Stimulated activated memory B cell treated with anti-CD40 and anti-IgM and Interleukin-4, amounts not matched to agents 10 μg/mL and 1 μg/mL and 100 μg/mL, for 72 hours (primary cell): ENCODE results near the gene RGS18.
"Not testable (repeated sequence)": the region's sequence is repeated elsewhere in the genome, so short reads cannot be mapped to it uniquely, and the experiment has no call there.

Experiments
- ATAC-seq: fragments of 150-1000 bp; cut with Tn5 transposase; 2 replicates; pipeline ENCODE4 v1.10.0; 2021
- H3K27ac Mint-ChIP-seq: one replicate; pipeline ENCODE4 v1.8.0; 2022; ENCODE audit warnings: mild to moderate bottlenecking, mixed read lengths
- H3K27me3 Mint-ChIP-seq: one replicate; pipeline ENCODE4 v1.8.0; 2022; ENCODE audit warnings: mixed read lengths
- H3K36me3 Mint-ChIP-seq: one replicate; pipeline ENCODE4 v1.8.0; 2022; ENCODE audit warnings: mixed read lengths
- H3K4me1 Mint-ChIP-seq: one replicate; pipeline ENCODE4 v1.8.0; 2022; ENCODE audit warnings: mixed read lengths
- H3K4me3 Mint-ChIP-seq: one replicate; pipeline ENCODE4 v1.8.0; 2022; ENCODE audit warnings: mild to moderate bottlenecking, moderate library complexity, mixed read lengths
- H3K9me3 Mint-ChIP-seq: one replicate; pipeline ENCODE4 v1.8.0; 2022; ENCODE audit warnings: mixed read lengths

The RGS18 gene, protein sequence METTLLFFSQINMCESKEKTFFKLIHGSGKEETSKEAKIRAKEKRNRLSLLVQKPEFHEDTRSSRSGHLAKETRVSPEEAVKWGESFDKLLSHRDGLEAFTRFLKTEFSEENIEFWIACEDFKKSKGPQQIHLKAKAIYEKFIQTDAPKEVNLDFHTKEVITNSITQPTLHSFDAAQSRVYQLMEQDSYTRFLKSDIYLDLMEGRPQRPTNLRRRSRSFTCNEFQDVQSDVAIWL

GRCh38 chr1:192158181-192158580 is at the start of gene RGS18:
TSS of gene RGS18 (plus strand) at chr1:192158462. CDS start at chr1:192158638, 176 bp downstream.
- no peak within 1 kb of the TSS for H3K27ac Mint-ChIP-seq
- H3K4me1 Mint-ChIP-seq = no peaks in the 10 kb centered on the region
- peaks cover 3% of the 10 kb centered on the region for H3K9me3 Mint-ChIP-seq
- H3K4me3 Mint-ChIP-seq = no peak within 1 kb of the TSS
- ATAC-seq = no peak
- H3K27me3 Mint-ChIP-seq = no peaks in the 10 kb centered on the region
- no peaks in the 10 kb centered on the region for H3K36me3 Mint-ChIP-seq

GRCh38 chr1:192109576-192109975 is 48.7 kb upstream of the RGS18 start:
- Mint-ChIP-seq H3K36me3 (no peaks in the 10 kb centered on the region), H3K4me1 (no peaks in the 10 kb centered on the region), H3K4me3 (no peak overlapping the region), H3K9me3 (no peaks in the 10 kb centered on the region), H3K27me3 (no peaks in the 10 kb centered on the region), H3K27ac (no peak overlapping the region)
- ATAC-seq = no peak

- Mint-ChIP-seq H3K36me3 (no peaks in the 10 kb centered on the region), H3K4me1 (no peaks in the 10 kb centered on the region), H3K4me3 (no peak overlapping the region), H3K27ac (no peak overlapping the region), H3K9me3 (no peaks in the 10 kb centered on the region), H3K27me3 (no peaks in the 10 kb centered on the region)
- no peak for ATAC-seq
Observed at GRCh38 chr1:192115000-192115399, 43.3 kb upstream of the RGS18 start.

GRCh38 chr1:192118881-192119405 is 39.3 kb upstream of the RGS18 start:
- no peaks in the 10 kb centered on the region for H3K9me3 Mint-ChIP-seq

DNA sequence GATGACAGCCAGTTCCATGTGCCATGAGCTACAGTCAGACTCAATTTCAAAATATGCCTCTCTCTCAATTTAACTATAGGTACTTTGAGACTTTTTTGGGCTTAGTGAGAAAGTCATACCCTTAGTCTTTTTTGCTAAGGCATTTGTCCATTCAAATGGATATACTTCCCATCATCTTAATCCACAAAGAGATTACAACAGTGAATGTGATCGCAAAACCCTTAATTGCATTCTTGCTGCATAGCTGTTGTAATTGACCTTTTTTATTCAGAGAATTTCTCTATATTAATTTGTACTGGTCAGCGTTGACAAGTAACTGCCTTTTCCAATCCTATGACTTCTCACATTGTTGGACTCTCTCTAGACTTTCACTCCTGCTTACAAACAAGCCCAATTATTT is 38.6 kb upstream of the RGS18 start:
- Mint-ChIP-seq H3K27me3 (no peaks in the 10 kb centered on the region), H3K36me3 (no peaks in the 10 kb centered on the region), H3K4me1 (no peaks in the 10 kb centered on the region), H3K9me3 (no peaks in the 10 kb centered on the region), H3K27ac (no peak overlapping the region), H3K4me3 (no peak overlapping the region)
- no peak for ATAC-seq

More at GRCh38 chr1:192118881-192119405, 39.3 kb upstream of the RGS18 start:
- Mint-ChIP-seq H3K27me3 (no peaks in the 10 kb centered on the region), H3K4me1 (no peaks in the 10 kb centered on the region), H3K36me3 (no peaks in the 10 kb centered on the region), H3K4me3 (no peak overlapping the region), H3K27ac (no peak overlapping the region)
- no peak for ATAC-seq

DNA sequence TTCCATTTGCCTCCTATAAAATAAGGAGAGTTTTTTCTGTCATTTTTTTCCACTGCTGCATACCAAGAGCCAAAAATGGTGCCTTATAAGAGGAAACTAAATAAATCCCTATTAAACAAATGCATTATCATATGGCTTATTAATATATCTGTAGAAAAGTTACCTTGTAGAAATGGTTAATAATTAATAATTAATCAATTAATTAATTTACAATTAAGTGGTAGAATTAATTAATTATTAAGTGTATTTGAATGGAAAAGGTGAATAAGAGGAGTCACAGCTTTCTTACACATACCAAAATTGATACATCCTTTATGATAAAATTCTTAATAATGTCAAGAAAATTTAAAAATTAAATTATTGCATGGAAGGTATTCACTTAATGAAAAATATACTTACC is 35.6 kb upstream of the RGS18 start:
- Mint-ChIP-seq H3K9me3 (no peaks in the 10 kb centered on the region), H3K4me3 (no peak overlapping the region), H3K27ac (no peak overlapping the region), H3K36me3 (no peaks in the 10 kb centered on the region), H3K4me1 (no peaks in the 10 kb centered on the region), H3K27me3 (no peaks in the 10 kb centered on the region)
- no peak for ATAC-seq

- H3K4me1 Mint-ChIP-seq = no peaks in the 10 kb centered on the region
- H3K9me3 Mint-ChIP-seq = no peaks in the 10 kb centered on the region
- no peaks in the 10 kb centered on the region for H3K36me3 Mint-ChIP-seq
- H3K27me3 Mint-ChIP-seq = no peaks in the 10 kb centered on the region
- no peak for ATAC-seq
- H3K27ac Mint-ChIP-seq = no peak overlapping the region
- no peak overlapping the region for H3K4me3 Mint-ChIP-seq
Observed at GRCh38 chr1:192123212-192123611, 35.0 kb upstream of the RGS18 start.

DNA sequence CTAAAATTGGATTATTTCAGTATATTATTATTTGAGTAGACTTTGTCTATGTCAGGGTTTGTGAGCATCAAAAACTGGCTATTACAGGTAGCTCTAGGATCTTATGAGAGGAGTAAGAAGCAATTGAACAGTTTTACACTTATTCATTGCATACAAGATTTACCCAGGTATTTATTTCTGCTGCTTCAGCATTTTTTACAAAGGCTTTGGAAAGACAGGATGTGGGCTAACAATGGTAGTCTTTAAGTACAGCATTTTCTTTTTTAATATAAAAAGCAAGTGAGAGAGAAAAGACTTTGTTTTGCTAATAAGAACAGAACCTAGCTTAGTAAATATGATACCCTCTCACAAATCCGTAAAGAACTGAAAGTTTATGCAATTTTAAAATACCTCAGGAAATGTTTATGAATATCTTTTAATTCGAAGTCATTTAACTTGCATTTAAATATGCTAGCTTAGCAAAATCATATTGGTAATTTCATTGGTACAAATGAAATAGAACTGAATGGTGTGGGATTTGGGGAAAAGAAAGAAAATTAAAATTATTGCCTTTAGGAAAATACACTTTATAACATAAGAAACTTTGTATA is 32.1 kb upstream of the RGS18 start:
- Mint-ChIP-seq H3K4me3 (no peak overlapping the region), H3K36me3 (no peaks in the 10 kb centered on the region), H3K27ac (no peak overlapping the region), H3K9me3 (no peaks in the 10 kb centered on the region), H3K27me3 (no peaks in the 10 kb centered on the region), H3K4me1 (no peaks in the 10 kb centered on the region)
- no peak for ATAC-seq

DNA sequence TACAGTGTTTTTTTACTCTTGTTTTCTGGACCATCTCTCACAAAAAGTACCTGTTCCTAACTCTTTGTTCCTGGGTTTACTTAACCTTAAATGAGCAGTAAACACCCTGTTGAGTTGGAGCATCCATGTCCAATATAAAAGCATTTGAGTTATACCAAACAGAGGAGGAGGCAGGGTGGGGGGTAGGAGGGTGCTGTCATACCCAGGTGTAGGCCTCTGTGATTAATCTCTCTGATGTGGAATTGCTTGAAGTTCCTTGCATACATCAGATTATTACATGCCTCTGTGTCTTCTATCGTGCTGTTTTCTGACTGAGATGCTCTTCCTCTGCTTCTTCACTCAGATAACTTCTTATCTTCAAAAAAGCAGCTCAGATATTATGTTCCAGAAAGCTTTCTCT is 28.1 kb upstream of the RGS18 start:
- Mint-ChIP-seq H3K9me3 (no peaks in the 10 kb centered on the region), H3K27ac (no peak overlapping the region), H3K4me1 (no peaks in the 10 kb centered on the region), H3K36me3 (no peaks in the 10 kb centered on the region), H3K27me3 (no peaks in the 10 kb centered on the region), H3K4me3 (no peak overlapping the region)
- ATAC-seq = no peak

DNA sequence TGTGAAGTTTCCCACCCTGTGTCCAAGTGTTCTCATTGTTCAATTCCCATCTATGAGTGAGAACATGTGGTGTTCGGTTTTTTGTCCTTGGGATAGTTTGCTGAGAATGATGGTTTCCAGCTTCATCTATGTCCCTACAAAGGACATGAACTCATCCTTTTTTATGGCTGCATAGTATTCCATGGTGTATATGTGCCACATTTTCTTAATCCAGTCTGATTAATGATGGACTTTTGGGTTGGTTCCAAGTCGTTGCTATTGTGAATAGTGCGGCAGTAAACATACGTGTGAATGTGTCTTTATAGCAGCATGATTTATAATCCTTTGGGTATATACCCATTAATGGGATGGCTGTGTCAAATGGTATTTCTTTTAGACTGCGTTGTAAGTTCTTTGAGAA is 27.4 kb upstream of the RGS18 start:
- not testable (repeated sequence) for H3K27me3 Mint-ChIP-seq, H3K36me3 Mint-ChIP-seq, H3K9me3 Mint-ChIP-seq, ATAC-seq, H3K27ac Mint-ChIP-seq, H3K4me3 Mint-ChIP-seq, H3K4me1 Mint-ChIP-seq

- no peak overlapping the region for H3K27ac Mint-ChIP-seq
- no peak overlapping the region for H3K4me3 Mint-ChIP-seq
- H3K36me3 Mint-ChIP-seq = no peaks in the 10 kb centered on the region
- no peaks in the 10 kb centered on the region for H3K4me1 Mint-ChIP-seq
- ATAC-seq = no peak
- no peaks in the 10 kb centered on the region for H3K27me3 Mint-ChIP-seq
- no peaks in the 10 kb centered on the region for H3K9me3 Mint-ChIP-seq
Observed at GRCh38 chr1:192131914-192132313, 26.3 kb upstream of the RGS18 start.

- no peak for ATAC-seq
Observed at GRCh38 chr1:192133350-192133926, 24.8 kb upstream of the RGS18 start.

DNA sequence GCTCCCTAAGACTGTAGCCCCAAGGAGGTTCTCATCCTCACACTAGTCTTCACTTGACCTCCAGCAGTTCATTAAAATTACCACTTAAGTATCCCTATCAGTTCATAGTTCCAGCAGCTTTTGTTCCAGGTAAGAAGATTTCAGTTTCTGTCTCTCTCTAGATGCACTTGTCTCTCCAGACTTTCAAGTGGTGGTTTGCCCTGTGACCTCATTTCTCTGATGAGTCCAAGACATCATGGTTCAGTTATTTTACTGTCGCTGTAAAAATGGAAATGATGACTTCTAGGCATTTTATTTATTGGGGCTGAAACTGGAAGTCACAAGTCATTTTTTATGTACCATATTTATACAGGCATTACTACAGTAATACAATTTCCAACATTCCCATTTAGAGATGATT is 17.9 kb upstream of the RGS18 start:
- Mint-ChIP-seq H3K36me3 (no peaks in the 10 kb centered on the region), H3K4me1 (no peaks in the 10 kb centered on the region), H3K9me3 (no peaks in the 10 kb centered on the region), H3K27me3 (no peaks in the 10 kb centered on the region), H3K4me3 (no peak overlapping the region), H3K27ac (no peak overlapping the region)
- no peak for ATAC-seq

More at GRCh38 chr1:192133350-192133926, 24.8 kb upstream of the RGS18 start:
- no peaks in the 10 kb centered on the region for H3K27me3 Mint-ChIP-seq
- H3K36me3 Mint-ChIP-seq = no peaks in the 10 kb centered on the region
- no peak overlapping the region for H3K4me3 Mint-ChIP-seq
- no peak overlapping the region for H3K27ac Mint-ChIP-seq
- H3K9me3 Mint-ChIP-seq = no peaks in the 10 kb centered on the region
- no peaks in the 10 kb centered on the region for H3K4me1 Mint-ChIP-seq

DNA sequence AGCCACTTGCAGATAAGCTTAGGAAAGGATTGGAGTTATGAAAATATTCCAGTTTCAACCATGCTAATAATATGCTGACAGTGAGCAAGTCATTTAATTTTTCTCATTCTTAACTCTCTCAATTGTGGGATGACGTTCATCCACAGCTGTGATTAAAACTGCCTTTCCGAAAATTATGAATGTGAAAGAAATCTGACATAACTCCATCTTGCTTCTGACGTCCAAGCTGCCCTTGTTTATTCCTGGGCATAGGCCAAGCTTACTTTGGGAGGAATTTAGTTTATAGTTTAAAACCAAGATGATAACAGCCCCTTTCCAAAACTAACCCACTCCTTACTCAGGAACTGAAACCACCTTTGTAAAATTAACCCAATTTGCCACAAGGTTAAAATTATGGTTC is 11.0 kb upstream of the RGS18 start:
- Mint-ChIP-seq H3K4me1 (no peaks in the 10 kb centered on the region), H3K9me3 (no peaks in the 10 kb centered on the region), H3K27me3 (no peaks in the 10 kb centered on the region), H3K27ac (no peak overlapping the region), H3K4me3 (no peak overlapping the region), H3K36me3 (no peaks in the 10 kb centered on the region)
- ATAC-seq = no peak

GRCh38 chr1:192147696-192148095 is 10.6 kb upstream of the RGS18 start:
- H3K36me3 Mint-ChIP-seq = no peaks in the 10 kb centered on the region
- H3K4me1 Mint-ChIP-seq = no peaks in the 10 kb centered on the region
- H3K27me3 Mint-ChIP-seq = no peaks in the 10 kb centered on the region
- no peak overlapping the region for H3K4me3 Mint-ChIP-seq
- no peaks in the 10 kb centered on the region for H3K9me3 Mint-ChIP-seq
- no peak overlapping the region for H3K27ac Mint-ChIP-seq
- no peak for ATAC-seq

- Mint-ChIP-seq H3K27me3 (no peaks in the 10 kb centered on the region), H3K4me3 (no peak overlapping the region), H3K27ac (no peak overlapping the region), H3K9me3 (no peaks in the 10 kb centered on the region), H3K36me3 (no peaks in the 10 kb centered on the region), H3K4me1 (no peaks in the 10 kb centered on the region)
- no peak for ATAC-seq
Observed at GRCh38 chr1:192151176-192151575, 7.1 kb upstream of the RGS18 start.
